Natural killer cell treated with Interleukin-12 subunit alpha and Interleukin-12 subunit beta and Interleukin-15 and Interleukin-18, amount 100 ng/mL, for 72 hours (primary cell): ENCODE measurements around the gene FLVCR2. TPM values are rescaled to one million over a fixed set of nuclear protein-coding genes. Genes with fewer than 3 reads are reported as not detected.

Source experiments
- ATAC-seq, 2 donors: fragments of 150-1000 bp; cut with Tn5 transposase in 1 of 2; sonication (Bioruptor Pico), chemical (Tn5 transposase) in 1 of 2; 2 replicates each; pipeline ENCODE4 v1.10.0; 2021
- DNase-seq: peaks from one replicate; pipeline ENCODE4 v3.0.0; 2022; ENCODE audit warnings: low spot score
- H3K27ac Mint-ChIP-seq, 2 donors: 1 replicate in 1 of 2; 2 replicates in 1 of 2; pipeline ENCODE4 v1.8.0; 2022; ENCODE audit warnings: mixed read lengths in 2 of 2, mild to moderate bottlenecking in 1 of 2, moderate library complexity in 1 of 2
- H3K27me3 Mint-ChIP-seq, 2 donors: 1 replicate in 1 of 2; 2 replicates in 1 of 2; pipeline ENCODE4 v1.8.0; 2022; ENCODE audit warnings: mixed read lengths in 2 of 2
- H3K36me3 Mint-ChIP-seq: one replicate; pipeline ENCODE4 v1.8.0; 2022; ENCODE audit warnings: mixed read lengths
- H3K4me1 Mint-ChIP-seq, 2 donors: 1 replicate in 1 of 2; 2 replicates in 1 of 2; pipeline ENCODE4 v1.8.0; 2022; ENCODE audit warnings: low read depth in 2 of 2, mixed read lengths in 2 of 2, mild to moderate bottlenecking in 1 of 2
- H3K4me3 Mint-ChIP-seq: one replicate; pipeline ENCODE4 v1.8.0; 2022; ENCODE audit warnings: mixed read lengths
- H3K9me3 Mint-ChIP-seq: 2 replicates; pipeline ENCODE4 v1.8.0; 2022; ENCODE audit warnings: mixed read lengths
- total RNA-seq, 2 donors: library from RNA; stranded (reverse); gene quantifications; one replicate each; pipeline ENCODE4 v1.2.3, GENCODE V29; 2022

Gene FLVCR2
- total RNA-seq, 2 donors from 2014 or later: 5.3 to 21.2 TPM

DNA sequence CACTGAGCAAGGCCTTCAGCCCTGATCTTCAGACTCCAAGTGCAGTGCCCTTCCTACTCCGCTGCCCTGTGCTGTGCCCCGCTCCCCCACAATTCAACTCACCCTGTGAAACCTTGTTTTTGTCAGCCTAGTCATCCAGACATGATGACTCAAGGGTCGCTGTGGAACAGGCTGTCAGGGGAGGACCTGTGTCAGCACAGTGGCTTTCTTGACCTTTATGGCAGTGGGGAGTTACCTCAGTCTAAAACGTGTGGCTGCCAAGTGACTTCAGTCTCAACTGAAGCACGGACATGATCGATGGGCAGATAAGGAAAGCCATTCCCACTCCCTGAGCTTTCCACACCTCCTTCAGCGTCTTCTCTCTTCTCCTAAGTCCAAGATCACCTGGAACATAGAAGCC lies 16.3 kb upstream of the FLVCR2 start:
- H3K27me3 Mint-ChIP-seq: peaks cover 0 to 5% of the 10 kb centered on the region in 2 donors
- H3K4me1 Mint-ChIP-seq: peaks cover 65 to 66% of the 10 kb centered on the region in 2 donors
- H3K9me3 Mint-ChIP-seq: peaks cover 2% of the 10 kb centered on the region
- DNase-seq: peak; percentile 63
- H3K36me3 Mint-ChIP-seq: peaks cover 4% of the 10 kb centered on the region
- peak; percentile 72 to 88 for ATAC-seq
- peak overlapping the region; percentile 96 to 99 for H3K27ac Mint-ChIP-seq
- H3K4me3 Mint-ChIP-seq: peak overlapping the region; percentile 76

- H3K27ac Mint-ChIP-seq: peak overlapping the region; percentile 96 to 99
- H3K4me1 Mint-ChIP-seq: peaks cover 66 to 69% of the 10 kb centered on the region in 2 donors
- H3K9me3 Mint-ChIP-seq: peaks cover 2% of the 10 kb centered on the region
- H3K4me3 Mint-ChIP-seq: peak overlapping the region; percentile 76
- no peak for DNase-seq
- peaks cover 4% of the 10 kb centered on the region for H3K36me3 Mint-ChIP-seq
- H3K27me3 Mint-ChIP-seq: peaks cover 0 to 5% of the 10 kb centered on the region in 2 donors
- peak in 1 of 2 donors; percentile 47 for ATAC-seq
These were observed 15.9 kb upstream of the FLVCR2 start for GRCh38 chr14:75562489-75562888.

GRCh38 chr14:75563931-75564330 lies 14.5 kb upstream of the FLVCR2 start:
- H3K27me3 Mint-ChIP-seq: peaks cover 0 to 5% of the 10 kb centered on the region in 2 donors
- H3K36me3 Mint-ChIP-seq: peaks cover 4% of the 10 kb centered on the region
- H3K4me1 Mint-ChIP-seq: peaks cover 63 to 72% of the 10 kb centered on the region in 2 donors
- DNase-seq: no peak
- no peak for ATAC-seq
- H3K27ac Mint-ChIP-seq: no peak overlapping the region
- H3K9me3 Mint-ChIP-seq: peaks cover 2% of the 10 kb centered on the region
- no peak overlapping the region for H3K4me3 Mint-ChIP-seq

DNA sequence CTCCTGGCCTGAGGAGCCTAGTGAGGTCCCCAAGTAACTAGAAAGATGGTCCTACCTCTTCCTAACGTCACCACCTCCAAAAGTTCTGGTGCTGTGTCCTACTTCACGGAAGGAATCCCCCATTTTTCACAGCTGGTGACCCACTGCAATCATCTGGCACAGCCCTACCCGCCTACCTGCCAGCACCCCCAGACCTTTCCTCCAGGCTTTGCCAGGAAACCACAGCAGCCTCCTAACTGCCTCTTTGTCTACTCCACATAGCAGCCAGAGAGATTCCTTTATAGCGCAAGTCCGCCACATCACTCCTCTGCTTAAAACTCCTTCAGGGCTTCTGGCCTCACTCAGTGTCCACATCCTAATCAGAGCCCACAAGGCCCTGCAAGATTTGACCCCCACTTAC lies 13.4 kb upstream of the FLVCR2 start:
- H3K36me3 Mint-ChIP-seq: peaks cover 4% of the 10 kb centered on the region
- peaks cover 2% of the 10 kb centered on the region for H3K9me3 Mint-ChIP-seq
- H3K27me3 Mint-ChIP-seq: peaks cover 0 to 5% of the 10 kb centered on the region in 2 donors
- H3K27ac Mint-ChIP-seq: peak overlapping the region in 1 of 2 donors; percentile 90
- DNase-seq (no peak), ATAC-seq (no peak)
- no peak overlapping the region for H3K4me3 Mint-ChIP-seq
- peaks cover 60 to 72% of the 10 kb centered on the region in 2 donors for H3K4me1 Mint-ChIP-seq

- ATAC-seq (peak; percentile 86 to 89), DNase-seq (no peak)
- Mint-ChIP-seq H3K27me3 (peaks cover 0 to 5% of the 10 kb centered on the region in 2 donors), H3K4me3 (peak overlapping the region; percentile 53), H3K9me3 (peaks cover 2% of the 10 kb centered on the region), H3K36me3 (peaks cover 4% of the 10 kb centered on the region), H3K4me1 (peaks cover 54 to 67% of the 10 kb centered on the region in 2 donors), H3K27ac (peak overlapping the region; percentile 78 to 90)
These were observed 12.1 kb upstream of the FLVCR2 start for GRCh38 chr14:75566321-75566720.

GRCh38 chr14:75566752-75567151 lies 11.7 kb upstream of the FLVCR2 start:
- peaks cover under 1% of the 10 kb centered on the region for H3K9me3 Mint-ChIP-seq
- peaks cover 4% of the 10 kb centered on the region for H3K36me3 Mint-ChIP-seq
- H3K4me1 Mint-ChIP-seq: peaks cover 50 to 62% of the 10 kb centered on the region in 2 donors
- peaks cover 0 to 5% of the 10 kb centered on the region in 2 donors for H3K27me3 Mint-ChIP-seq
- H3K4me3 Mint-ChIP-seq: peak overlapping the region; percentile 53
- no peak for ATAC-seq
- DNase-seq: no peak
- H3K27ac Mint-ChIP-seq: peak overlapping the region; percentile 78 to 90

GRCh38 chr14:75568140-75568539 lies 10.3 kb upstream of the FLVCR2 start:
- ATAC-seq: no peak

GRCh38 chr14:75568791-75569190 lies 9.6 kb upstream of the FLVCR2 start:
- Mint-ChIP-seq H3K4me3 (peak overlapping the region; percentile 8), H3K36me3 (peaks cover 4% of the 10 kb centered on the region), H3K27ac (peak overlapping the region in 1 of 2 donors; percentile 73), H3K4me1 (peaks cover 42 to 54% of the 10 kb centered on the region in 2 donors), H3K9me3 (no peaks in the 10 kb centered on the region), H3K27me3 (peaks cover 0 to 5% of the 10 kb centered on the region in 2 donors)
- no peak for DNase-seq
- no peak for ATAC-seq

More at GRCh38 chr14:75568140-75568539, 10.3 kb upstream of the FLVCR2 start:
- H3K9me3 Mint-ChIP-seq: no peaks in the 10 kb centered on the region
- H3K27ac Mint-ChIP-seq: peak overlapping the region in 1 of 2 donors; percentile 90
- no peak overlapping the region for H3K4me3 Mint-ChIP-seq
- peaks cover 0 to 5% of the 10 kb centered on the region in 2 donors for H3K27me3 Mint-ChIP-seq
- H3K4me1 Mint-ChIP-seq: peaks cover 42 to 54% of the 10 kb centered on the region in 2 donors
- no peak for DNase-seq
- peaks cover 4% of the 10 kb centered on the region for H3K36me3 Mint-ChIP-seq

- ATAC-seq: peak in 1 of 2 donors; percentile 48
- H3K36me3 Mint-ChIP-seq: peaks cover 4% of the 10 kb centered on the region
- H3K27ac Mint-ChIP-seq: peak overlapping the region; percentile 21 to 44
- peak overlapping the region; percentile 19 for H3K4me3 Mint-ChIP-seq
- DNase-seq: no peak
- H3K4me1 Mint-ChIP-seq: peaks cover 33 to 42% of the 10 kb centered on the region in 2 donors
- H3K27me3 Mint-ChIP-seq: peaks cover 0 to 2% of the 10 kb centered on the region in 2 donors
- no peaks in the 10 kb centered on the region for H3K9me3 Mint-ChIP-seq
These were observed 7.6 kb upstream of the FLVCR2 start for GRCh38 chr14:75570797-75571196.

DNA sequence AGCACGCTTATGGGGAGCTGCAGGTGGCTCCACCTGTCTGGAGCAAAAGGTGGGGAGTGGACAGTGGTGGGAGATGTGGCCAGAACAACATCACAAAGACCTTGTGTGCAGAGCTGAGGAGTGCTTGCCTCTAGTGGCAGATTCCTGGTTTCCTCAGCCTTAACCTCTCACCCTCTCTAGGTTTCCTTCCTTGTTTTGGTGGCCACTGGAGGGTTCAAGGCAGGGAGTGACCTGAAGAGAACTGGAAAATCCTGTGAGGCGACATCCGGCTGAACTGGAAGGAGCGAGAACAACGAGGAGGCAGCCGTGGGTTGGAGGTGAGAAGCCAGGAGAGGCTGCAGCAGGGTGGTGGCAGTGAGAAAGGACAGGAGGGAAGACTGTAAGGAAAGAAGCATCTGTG lies 6.3 kb upstream of the FLVCR2 start:
- Mint-ChIP-seq H3K9me3 (no peaks in the 10 kb centered on the region), H3K4me1 (peaks cover 21 to 29% of the 10 kb centered on the region in 2 donors), H3K36me3 (no peaks in the 10 kb centered on the region), H3K4me3 (no peak overlapping the region), H3K27me3 (no peaks in the 10 kb centered on the region), H3K27ac (no peak overlapping the region)
- ATAC-seq (no peak), DNase-seq (no peak)

DNA sequence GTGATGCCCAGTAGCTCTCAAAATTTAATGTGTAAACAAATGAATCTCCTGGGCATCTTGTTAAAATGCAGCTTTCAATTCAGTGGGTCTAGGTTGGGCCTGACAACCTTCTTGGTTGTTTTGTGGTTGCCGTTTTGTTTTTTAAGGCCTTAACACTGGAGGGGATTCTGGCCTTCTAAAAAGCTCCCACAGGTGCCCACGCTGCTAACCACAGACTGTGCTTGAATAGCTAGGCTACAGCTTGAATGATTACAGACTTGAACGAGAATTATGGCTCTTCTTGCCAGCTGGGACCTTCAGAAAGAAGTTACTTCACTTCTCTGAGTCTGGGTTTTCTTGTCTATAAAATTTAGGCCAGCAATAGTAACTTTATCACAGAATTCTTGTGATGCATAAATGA lies 1.3 kb upstream of the FLVCR2 start:
- DNase-seq (no peak), ATAC-seq (no peak)
- Mint-ChIP-seq H3K36me3 (no peaks in the 10 kb centered on the region), H3K9me3 (no peaks in the 10 kb centered on the region), H3K4me1 (peaks cover 21 to 22% of the 10 kb centered on the region in 2 donors), H3K27me3 (no peaks in the 10 kb centered on the region), H3K27ac (peak overlapping the region; percentile 66 to 85), H3K4me3 (peak overlapping the region; percentile 91)

DNA sequence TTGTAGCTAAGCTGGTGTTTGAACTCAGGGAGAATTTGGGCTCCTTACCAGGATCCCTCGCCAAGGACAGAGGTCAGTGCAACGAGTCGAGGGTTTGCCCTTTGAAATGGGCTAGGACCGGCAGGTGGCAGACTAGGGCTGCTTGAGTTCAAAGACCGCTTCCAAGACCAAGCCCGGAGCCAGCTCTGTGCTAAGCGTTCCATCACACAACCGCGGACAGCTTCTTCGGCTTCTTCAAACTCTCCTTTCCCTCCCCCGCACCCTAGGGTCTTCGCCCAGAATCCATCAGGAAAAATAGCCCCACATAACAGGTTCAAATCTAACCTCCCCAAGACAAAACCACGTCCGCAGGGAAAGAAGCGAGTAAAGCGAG lies 705 bp upstream of the FLVCR2 start:
- no peaks in the 10 kb centered on the region for H3K27me3 Mint-ChIP-seq
- H3K9me3 Mint-ChIP-seq: no peaks in the 10 kb centered on the region
- peak overlapping the region; percentile 66 to 85 for H3K27ac Mint-ChIP-seq
- H3K4me3 Mint-ChIP-seq: peak overlapping the region; percentile 91
- peaks cover 21 to 22% of the 10 kb centered on the region in 2 donors for H3K4me1 Mint-ChIP-seq
- peak; percentile 82 for DNase-seq
- peak; percentile 86 to 92 for ATAC-seq
- H3K36me3 Mint-ChIP-seq: no peaks in the 10 kb centered on the region

- peaks cover 21 to 22% of the 10 kb centered on the region in 2 donors for H3K4me1 Mint-ChIP-seq
- no peaks in the 10 kb centered on the region for H3K27me3 Mint-ChIP-seq
- H3K27ac Mint-ChIP-seq: no peak overlapping the region
- peak overlapping the region; percentile 91 for H3K4me3 Mint-ChIP-seq
- H3K36me3 Mint-ChIP-seq: no peaks in the 10 kb centered on the region
- ATAC-seq (no peak), DNase-seq (no peak)
- H3K9me3 Mint-ChIP-seq: no peaks in the 10 kb centered on the region
These were observed 442 bp downstream of the FLVCR2 start for GRCh38 chr14:75578786-75579337.

- Mint-ChIP-seq H3K27me3 (no peaks in the 10 kb centered on the region), H3K27ac (no peak overlapping the region), H3K36me3 (no peaks in the 10 kb centered on the region)
These were observed 981 bp downstream of the FLVCR2 start for GRCh38 chr14:75579338-75579864.

More at GRCh38 chr14:75579338-75579864, 981 bp downstream of the FLVCR2 start:
- Mint-ChIP-seq H3K4me3 (peak overlapping the region; percentile 91), H3K4me1 (peaks cover 21 to 22% of the 10 kb centered on the region in 2 donors), H3K9me3 (no peaks in the 10 kb centered on the region)
- no peak for DNase-seq
- no peak for ATAC-seq
